HuH-7 (cell line): ENCODE results near the gene SMG1.
"Not testable (repeated sequence)": the region's sequence is repeated elsewhere in the genome, so short reads cannot be mapped to it uniquely, and the experiment has no call there.

Source experiments
- DNase-seq: peaks from one replicate; pipeline ENCODE4 v3.0.0; 2011; ENCODE audit warnings: low spot score

Gene SMG1

GRCh38 chr16:18932243-18932987 lies 6.2 kb upstream of the SMG1 start:
- no peak for DNase-seq

DNA sequence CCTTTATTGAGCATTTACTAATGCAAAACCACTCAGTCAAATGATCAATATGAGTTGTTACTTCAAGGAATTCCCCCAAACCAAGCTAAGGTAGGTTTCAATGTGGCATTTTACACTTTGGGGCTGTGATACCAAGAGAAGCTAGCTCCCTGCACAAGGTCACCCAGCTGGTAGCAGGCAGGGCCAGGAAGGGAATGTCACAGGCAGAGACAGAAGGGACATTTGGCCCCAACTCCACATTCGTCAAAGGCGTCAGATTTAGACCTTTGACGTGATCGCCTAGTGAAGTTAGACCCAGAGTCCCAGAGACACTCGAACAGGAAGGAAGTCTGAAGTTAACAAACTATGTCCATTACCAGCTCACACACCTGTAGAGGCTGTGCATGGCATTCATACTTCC lies 5.5 kb upstream of the SMG1 start:
- no peak for DNase-seq

DNA sequence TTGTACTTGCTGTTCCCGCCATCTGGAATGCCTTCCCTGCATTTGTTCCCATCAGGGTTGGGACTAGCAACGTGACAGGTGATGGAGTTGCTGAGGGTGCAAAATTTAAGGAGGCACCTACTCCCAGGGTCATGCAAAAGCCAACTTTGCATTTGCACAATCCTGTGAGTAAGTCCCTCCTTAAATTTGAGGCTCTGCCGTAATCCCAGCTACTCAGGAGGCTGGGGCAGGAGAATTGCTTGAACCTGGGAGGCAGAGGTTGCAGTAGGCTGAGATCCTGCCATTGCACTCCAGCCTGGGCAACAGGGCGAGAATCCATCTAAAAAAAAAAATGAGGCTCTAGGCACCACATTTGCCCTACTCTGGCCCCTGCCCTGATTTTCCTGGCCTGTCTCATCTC lies 3.9 kb upstream of the SMG1 start:
- not testable (repeated sequence) for DNase-seq

DNA sequence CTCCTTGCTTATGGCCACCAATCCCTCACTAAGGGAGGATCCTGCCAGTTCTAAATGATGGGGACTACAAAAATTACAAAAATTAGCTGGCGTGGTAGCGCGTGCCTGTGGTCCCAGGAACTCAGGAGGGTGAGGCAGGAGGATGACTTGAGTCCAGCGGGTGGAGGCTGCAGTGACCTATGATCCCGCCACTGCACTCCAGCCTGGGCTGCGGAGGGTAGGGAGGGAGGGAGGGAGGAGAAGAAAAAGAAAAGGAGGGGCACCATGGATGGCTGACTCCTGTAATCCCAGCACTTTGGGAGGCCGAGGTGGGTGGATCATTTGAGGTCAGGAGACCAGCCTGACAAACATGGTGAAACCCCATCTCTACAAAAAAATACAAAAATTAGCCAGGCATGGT lies 1.9 kb upstream of the SMG1 start:
- DNase-seq, result not testable (repeated sequence)

DNA sequence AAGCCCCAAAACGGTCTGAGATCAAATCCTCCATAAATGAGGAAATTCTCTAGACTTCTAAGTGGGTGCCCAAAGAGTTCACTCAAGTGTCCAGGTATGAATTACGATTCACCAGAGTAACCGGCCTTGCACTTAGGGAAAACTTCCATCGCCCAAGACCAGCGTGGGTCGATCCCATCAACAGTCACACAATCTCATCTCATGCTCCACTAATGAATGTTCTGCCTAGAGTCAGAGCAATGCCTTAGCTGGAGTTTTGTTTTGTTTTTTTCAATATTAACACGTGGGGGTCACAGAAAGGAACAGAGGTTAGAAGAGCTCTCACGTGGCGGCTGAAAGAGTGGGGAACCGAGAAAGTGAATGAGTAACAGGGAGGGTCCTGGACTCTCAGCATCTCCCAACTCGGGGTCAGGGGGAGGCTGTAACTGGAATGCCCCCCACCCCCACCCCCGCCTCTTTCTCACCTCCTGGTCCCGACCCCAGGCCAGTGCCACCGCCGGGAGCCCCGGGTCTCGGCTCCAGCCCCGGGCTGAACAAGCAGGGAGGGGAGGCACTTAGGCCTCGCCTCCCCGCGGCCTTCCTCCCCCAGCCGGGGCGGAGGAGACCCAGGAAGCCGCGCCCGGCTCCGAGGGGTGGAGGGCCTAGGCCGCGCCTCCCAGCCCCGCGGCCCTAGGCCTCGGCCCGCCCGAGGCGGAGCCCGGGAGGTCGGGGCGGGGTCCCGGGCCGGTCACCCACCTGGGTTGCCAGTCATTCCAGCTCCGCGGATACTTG lies 808 bp downstream of the SMG1 start:
- not testable (repeated sequence) for DNase-seq

DNA sequence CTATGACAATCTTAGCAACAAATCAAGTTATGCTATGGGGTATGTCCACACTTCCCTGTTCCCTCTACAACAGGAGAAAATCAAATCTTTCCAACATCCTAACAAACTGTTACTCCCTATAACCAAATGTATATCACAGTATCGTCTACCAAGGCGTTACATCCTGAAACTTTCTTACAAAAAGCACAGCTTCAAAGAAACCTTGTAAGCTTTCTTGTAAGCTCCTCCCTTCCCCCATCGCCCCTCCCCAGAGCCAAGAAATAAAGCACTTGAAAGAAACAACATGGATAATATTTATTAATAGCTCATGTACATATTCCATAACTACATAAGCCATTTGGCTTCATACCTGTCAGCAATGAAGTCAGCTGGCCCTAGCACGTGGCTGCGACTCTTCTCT lies 2.3 kb downstream of the SMG1 start:
- DNase-seq, result not testable (repeated sequence)

- DNase-seq, result not testable (repeated sequence)
These were observed 3.1 kb downstream of the SMG1 start for GRCh38 chr16:18923124-18923523.

- DNase-seq, result not testable (repeated sequence)
These were observed 16.6 kb downstream of the SMG1 start for GRCh38 chr16:18909585-18909984.

DNA sequence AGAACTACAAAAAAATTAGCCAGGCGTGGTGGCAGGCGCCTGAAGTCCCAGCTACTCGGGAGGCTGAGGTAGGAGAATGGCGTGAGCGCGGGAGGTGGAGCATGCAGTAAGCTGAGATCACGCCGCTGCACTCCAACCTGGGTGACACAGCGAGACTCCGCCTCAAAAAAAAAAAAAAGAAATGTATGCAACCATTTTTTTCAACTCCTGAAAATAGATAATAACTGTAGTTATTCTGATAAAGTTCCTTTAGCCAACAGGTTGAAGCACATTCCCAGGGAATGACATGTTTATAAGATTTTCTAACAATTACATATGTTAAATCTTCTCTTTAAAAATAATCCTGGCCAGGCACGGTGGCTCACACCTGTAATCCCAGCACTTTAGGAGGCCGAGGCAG lies 17.5 kb downstream of the SMG1 start:
- not testable (repeated sequence) for DNase-seq

- not testable (repeated sequence) for DNase-seq
These were observed 23.4 kb downstream of the SMG1 start for GRCh38 chr16:18902778-18903177.

DNA sequence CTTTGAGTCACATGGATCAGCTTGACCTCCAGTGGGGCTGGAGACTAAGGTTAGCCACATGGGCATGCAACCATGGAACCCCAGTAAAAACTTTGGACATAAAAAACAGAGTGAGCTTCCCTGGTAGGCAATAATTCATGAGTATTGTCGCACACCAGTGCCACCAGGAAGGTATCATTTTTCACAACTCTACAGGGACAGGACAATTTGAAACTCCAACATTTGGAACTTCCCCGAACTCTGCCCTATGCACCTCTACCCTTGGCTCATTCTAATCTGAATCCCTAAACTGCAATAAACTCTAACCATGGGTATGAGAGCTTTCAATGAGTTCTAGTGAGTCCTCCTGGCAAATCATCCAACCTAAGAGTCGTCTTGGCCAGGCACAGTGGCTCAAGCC lies 24.2 kb downstream of the SMG1 start:
- DNase-seq, result not testable (repeated sequence)

GRCh38 chr16:18901194-18901593 lies 25.0 kb downstream of the SMG1 start:
- DNase-seq, result not testable (repeated sequence)

GRCh38 chr16:18884456-18884855 lies 41.8 kb downstream of the SMG1 start:
- not testable (repeated sequence) for DNase-seq

DNA sequence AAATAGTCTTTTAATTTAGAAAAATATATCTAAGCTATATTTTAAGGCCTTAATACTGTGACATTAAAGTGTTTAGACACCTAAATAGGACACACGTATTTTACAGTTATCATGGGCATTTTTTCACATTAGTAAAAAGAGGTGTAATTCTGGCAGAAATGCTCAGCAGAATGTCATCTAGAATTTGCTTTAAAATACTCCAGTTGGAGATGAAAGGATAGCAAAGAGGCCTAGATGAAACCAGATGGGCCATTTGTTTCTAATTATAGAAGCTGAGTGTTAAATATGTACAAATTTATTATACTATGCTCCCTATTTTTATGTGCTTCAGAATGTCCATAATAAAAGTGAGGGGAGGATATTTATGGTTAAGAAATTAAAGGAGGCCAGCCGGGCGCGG lies 48.5 kb downstream of the SMG1 start:
- DNase-seq, result not testable (repeated sequence)

DNA sequence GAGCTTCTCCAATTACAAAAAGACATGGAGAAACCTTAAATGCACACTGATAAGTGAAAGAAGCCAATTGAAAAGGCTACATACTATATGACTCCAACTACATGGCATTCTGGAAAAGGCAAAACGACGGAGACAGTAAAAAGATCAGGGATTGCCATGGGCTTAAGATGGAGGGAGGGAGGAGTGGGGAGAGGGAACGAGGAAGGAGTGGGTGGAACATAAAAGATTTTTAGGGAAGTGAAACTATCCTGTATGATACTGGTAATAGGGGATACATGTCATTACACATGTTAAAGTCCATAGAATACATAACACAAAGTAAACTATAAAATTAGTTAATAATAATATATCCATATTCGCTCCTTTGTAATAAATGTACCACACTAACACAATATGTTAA lies 48.9 kb downstream of the SMG1 start:
- not testable (repeated sequence) for DNase-seq

DNA sequence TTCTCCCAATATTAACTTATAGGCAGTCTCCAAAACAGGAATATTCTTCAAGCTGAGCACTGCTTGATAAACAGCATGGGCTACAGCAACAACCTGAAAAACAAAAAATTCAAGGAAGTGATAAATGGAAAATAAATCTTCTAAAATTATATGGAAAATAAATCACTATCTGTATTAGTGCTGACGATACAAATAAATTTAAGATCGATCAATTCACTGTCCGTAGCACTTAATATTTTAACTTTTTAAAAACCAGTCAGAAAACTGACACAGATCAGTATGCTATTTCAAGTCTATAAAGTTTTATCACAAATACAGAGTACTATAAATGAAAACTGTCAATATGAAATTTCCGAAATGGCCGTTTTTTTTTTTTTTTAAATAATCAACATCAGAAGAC lies 49.9 kb downstream of the SMG1 start:
- DNase-seq, result not testable (repeated sequence)

- DNase-seq, result not testable (repeated sequence)
These were observed 57.0 kb downstream of the SMG1 start for GRCh38 chr16:18869043-18869771.

- not testable (repeated sequence) for DNase-seq
These were observed 59.9 kb downstream of the SMG1 start for GRCh38 chr16:18866277-18866823.

DNA sequence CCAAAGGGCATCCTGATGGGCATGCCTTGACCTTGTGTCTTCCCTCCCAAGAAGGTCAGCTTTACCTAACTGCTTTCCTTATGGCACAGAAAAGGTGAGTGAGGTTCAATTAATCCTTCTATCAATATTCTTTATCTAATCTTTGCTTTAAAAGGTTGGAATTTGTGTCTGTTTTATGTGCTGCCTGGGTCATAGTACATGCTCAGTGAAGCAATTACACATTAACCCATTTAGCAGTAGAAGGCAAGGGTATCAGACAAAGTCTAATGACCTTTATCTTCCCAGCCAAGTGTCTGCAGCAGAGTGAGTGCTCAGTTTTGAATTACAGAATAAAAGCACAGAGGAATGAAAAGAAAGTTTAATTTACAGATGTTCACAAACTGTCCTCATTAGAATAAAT lies 63.3 kb downstream of the SMG1 start:
- DNase-seq, result not testable (repeated sequence)

GRCh38 chr16:18855196-18855595 lies 71.0 kb downstream of the SMG1 start:
- DNase-seq, result no peak

DNA sequence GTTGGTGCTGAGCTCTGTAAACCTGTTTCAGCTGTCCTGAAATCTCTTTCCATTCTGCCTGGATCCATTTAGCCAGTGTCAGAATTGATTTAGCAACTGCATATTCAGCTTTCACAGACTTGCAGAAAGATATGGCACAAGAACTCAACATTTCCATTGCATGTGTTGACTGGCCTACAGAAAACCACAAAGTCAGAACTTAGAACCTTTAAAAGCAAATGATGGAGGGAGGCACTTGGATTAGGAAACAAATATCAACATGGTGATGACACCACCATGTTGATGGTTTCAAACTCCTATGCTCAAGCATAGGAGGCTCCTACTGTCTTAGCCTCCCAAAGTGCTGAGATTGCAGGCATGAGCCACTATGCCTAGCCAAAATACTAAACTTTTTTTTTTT lies 72.5 kb downstream of the SMG1 start:
- no peak for DNase-seq

DNA sequence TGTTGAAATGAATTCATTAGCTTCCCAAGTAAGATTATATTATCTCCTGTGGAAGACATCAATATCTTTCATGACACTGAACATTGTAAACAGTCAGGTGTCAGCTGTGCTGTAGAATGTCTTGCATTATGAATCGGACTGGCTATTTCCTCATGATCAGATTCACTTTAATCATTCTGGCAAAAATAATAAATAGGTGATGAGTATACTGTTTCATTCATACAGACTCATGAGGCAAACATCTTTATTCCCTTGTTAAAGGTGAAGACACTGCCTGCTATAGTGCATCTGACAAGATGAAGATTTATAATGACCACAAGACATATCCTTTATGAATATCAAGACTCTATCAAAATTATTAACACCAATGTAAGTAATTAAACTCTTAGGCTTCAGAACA lies 73.6 kb downstream of the SMG1 start:
- DNase-seq, result no peak
